COLO829 (cell line): ENCODE data around the gene APLP1.
"Not testable (repeated sequence)": the region's sequence is repeated elsewhere in the genome, so short reads cannot be mapped to it uniquely, and the experiment has no call there.

ENCODE experiments used
- DNase-seq: peaks from one replicate; pipeline ENCODE4 v3.0.0; 2012; ENCODE audit warnings: low spot score

The APLP1 gene

GRCh38 chr19:35868172-35868822 is at the start of gene APLP1:
Gene APLP1 (plus strand): TSS chr19:35868574. CDS start chr19:35868637, 63 bp downstream.
- DNase-seq = no peak

- DNase-seq = no peak
Observed at GRCh38 chr19:35822579-35822978, 45.8 kb upstream of the APLP1 start.

- DNase-seq = no peak
Observed at GRCh38 chr19:35824150-35824549, 44.2 kb upstream of the APLP1 start.

GRCh38 chr19:35828692-35829301 is 39.6 kb upstream of the APLP1 start:
- peak; percentile 64 for DNase-seq

- DNase-seq = no peak
Observed at GRCh38 chr19:35830986-35831385, 37.4 kb upstream of the APLP1 start.

GRCh38 chr19:35832054-35832453 is 36.3 kb upstream of the APLP1 start:
- DNase-seq = no peak

- no peak for DNase-seq
Observed at GRCh38 chr19:35833972-35834371, 34.4 kb upstream of the APLP1 start.

GRCh38 chr19:35836096-35836495 is 32.3 kb upstream of the APLP1 start:
- DNase-seq = not testable (repeated sequence)

GRCh38 chr19:35841961-35842595 is 26.3 kb upstream of the APLP1 start:
- no peak for DNase-seq

GRCh38 chr19:35842666-35843272 is 25.6 kb upstream of the APLP1 start:
- no peak for DNase-seq

GRCh38 chr19:35843676-35844481 is 24.5 kb upstream of the APLP1 start:
- DNase-seq = peak; percentile 74

- no peak for DNase-seq
Observed at GRCh38 chr19:35844482-35845214, 23.7 kb upstream of the APLP1 start.

GRCh38 chr19:35845215-35846037 is 22.9 kb upstream of the APLP1 start:
- DNase-seq = no peak

- no peak for DNase-seq
Observed at GRCh38 chr19:35846038-35846668, 22.2 kb upstream of the APLP1 start.

GRCh38 chr19:35847911-35848310 is 20.5 kb upstream of the APLP1 start:
- DNase-seq = no peak

- DNase-seq = no peak
Observed at GRCh38 chr19:35848486-35848885, 19.9 kb upstream of the APLP1 start.

GRCh38 chr19:35848919-35849505 is 19.4 kb upstream of the APLP1 start:
- DNase-seq = no peak

- DNase-seq = no peak
Observed at GRCh38 chr19:35851213-35852028, 17.0 kb upstream of the APLP1 start.
